ENCODE data around the gene PKLR. TPM values are rescaled to one million over a fixed set of nuclear protein-coding genes. Genes with fewer than 3 reads are reported as not detected.

PKLR gene
- polyA plus RNA-seq, 1 donor from 2014 or later = not detected

GRCh38 chr1:155266553-155266952 lies 34.7 kb downstream of the PKLR start:
- Histone ChIP-seq H3K9me2 (ENCODE audit: insufficient read depth, low read length) (no peaks in the 10 kb centered on the region), H3K79me2 (replicated peaks; ENCODE audit: insufficient read depth, low read length) (peaks cover 10% of the 10 kb centered on the region), H3K36me3 (ENCODE audit: insufficient read depth, low read length) (no peaks in the 10 kb centered on the region), H3K4me3 (ENCODE audit: low read length) (no peak overlapping the region), H3K27me3 (ENCODE audit: insufficient read depth, low read depth, low read length) (no peaks in the 10 kb centered on the region), H3K4me2 (ENCODE audit: low read length) (no peak overlapping the region), H3K9me3 (ENCODE audit: low read length) (no peaks in the 10 kb centered on the region), H3K27ac (ENCODE audit: low read length) (no peak overlapping the region), H4K20me1 (ENCODE audit: insufficient read depth) (peaks cover under 1% of the 10 kb centered on the region), H3F3A (ENCODE audit: insufficient read depth, low read length, poor library complexity, severe bottlenecking) (peaks cover 4% of the 10 kb centered on the region), H2AFZ (ENCODE audit: low read depth, low read length) (no peak overlapping the region), H3K9ac (ENCODE audit: low read length) (no peak overlapping the region)
- TF ChIP-seq POLR2AphosphoS5 (IDR thresholded peaks at IDR 0.05) (no peak), TAF1 (IDR thresholded peaks at IDR 0.05; ENCODE audit: low read depth) (no peak), RAD21 (conservative IDR thresholded peaks at IDR 0.05) (no peak), MXI1 (conservative IDR thresholded peaks at IDR 0.05; ENCODE audit: poor library complexity, severe bottlenecking) (no peak), EZH2 (IDR thresholded peaks at IDR 0.05; ENCODE audit: borderline replicate concordance, insufficient read depth, low read length, poor library complexity, severe bottlenecking) (no peak), SMC3 (conservative IDR thresholded peaks at IDR 0.05; ENCODE audit: poor library complexity) (no peak), EP300 (conservative IDR thresholded peaks at IDR 0.05; ENCODE audit: poor library complexity, severe bottlenecking) (no peak)
- TF ChIP-seq, protein P1, sequence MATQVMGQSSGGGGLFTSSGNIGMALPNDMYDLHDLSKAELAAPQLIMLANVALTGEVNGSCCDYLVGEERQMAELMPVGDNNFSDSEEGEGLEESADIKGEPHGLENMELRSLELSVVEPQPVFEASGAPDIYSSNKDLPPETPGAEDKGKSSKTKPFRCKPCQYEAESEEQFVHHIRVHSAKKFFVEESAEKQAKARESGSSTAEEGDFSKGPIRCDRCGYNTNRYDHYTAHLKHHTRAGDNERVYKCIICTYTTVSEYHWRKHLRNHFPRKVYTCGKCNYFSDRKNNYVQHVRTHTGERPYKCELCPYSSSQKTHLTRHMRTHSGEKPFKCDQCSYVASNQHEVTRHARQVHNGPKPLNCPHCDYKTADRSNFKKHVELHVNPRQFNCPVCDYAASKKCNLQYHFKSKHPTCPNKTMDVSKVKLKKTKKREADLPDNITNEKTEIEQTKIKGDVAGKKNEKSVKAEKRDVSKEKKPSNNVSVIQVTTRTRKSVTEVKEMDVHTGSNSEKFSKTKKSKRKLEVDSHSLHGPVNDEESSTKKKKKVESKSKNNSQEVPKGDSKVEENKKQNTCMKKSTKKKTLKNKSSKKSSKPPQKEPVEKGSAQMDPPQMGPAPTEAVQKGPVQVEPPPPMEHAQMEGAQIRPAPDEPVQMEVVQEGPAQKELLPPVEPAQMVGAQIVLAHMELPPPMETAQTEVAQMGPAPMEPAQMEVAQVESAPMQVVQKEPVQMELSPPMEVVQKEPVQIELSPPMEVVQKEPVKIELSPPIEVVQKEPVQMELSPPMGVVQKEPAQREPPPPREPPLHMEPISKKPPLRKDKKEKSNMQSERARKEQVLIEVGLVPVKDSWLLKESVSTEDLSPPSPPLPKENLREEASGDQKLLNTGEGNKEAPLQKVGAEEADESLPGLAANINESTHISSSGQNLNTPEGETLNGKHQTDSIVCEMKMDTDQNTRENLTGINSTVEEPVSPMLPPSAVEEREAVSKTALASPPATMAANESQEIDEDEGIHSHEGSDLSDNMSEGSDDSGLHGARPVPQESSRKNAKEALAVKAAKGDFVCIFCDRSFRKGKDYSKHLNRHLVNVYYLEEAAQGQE (IDR thresholded peaks at IDR 0.05; ENCODE audit: borderline replicate concordance) = no peak

- H3K27ac ChIP-seq (ENCODE audit: low read length) = no peak overlapping the region
Observed at GRCh38 chr1:155263067-155263466, 38.2 kb downstream of the PKLR start.

More at GRCh38 chr1:155263067-155263466, 38.2 kb downstream of the PKLR start:
- Histone ChIP-seq H3K36me3 (ENCODE audit: insufficient read depth, low read length) (no peaks in the 10 kb centered on the region), H3K9me2 (ENCODE audit: insufficient read depth, low read length) (no peaks in the 10 kb centered on the region), H3K9ac (ENCODE audit: low read length) (no peak overlapping the region), H4K20me1 (ENCODE audit: insufficient read depth) (no peaks in the 10 kb centered on the region), H3K4me3 (ENCODE audit: low read length) (no peak overlapping the region), H3K4me2 (ENCODE audit: low read length) (no peak overlapping the region), H3F3A (ENCODE audit: insufficient read depth, low read length, poor library complexity, severe bottlenecking) (peaks cover 4% of the 10 kb centered on the region), H3K27me3 (ENCODE audit: insufficient read depth, low read depth, low read length) (no peaks in the 10 kb centered on the region), H2AFZ (ENCODE audit: low read depth, low read length) (no peak overlapping the region), H3K9me3 (ENCODE audit: low read length) (no peaks in the 10 kb centered on the region), H3K79me2 (replicated peaks; ENCODE audit: insufficient read depth, low read length) (peaks cover 16% of the 10 kb centered on the region)
- no peak for TF ChIP-seq POLR2AphosphoS5 (IDR thresholded peaks at IDR 0.05)
- TF ChIP-seq SMC3 (conservative IDR thresholded peaks at IDR 0.05; ENCODE audit: poor library complexity) = no peak
- no peak for TF ChIP-seq RAD21 (conservative IDR thresholded peaks at IDR 0.05)
- no peak for TF ChIP-seq CTCF (IDR thresholded peaks at IDR 0.05; ENCODE audit: poor library complexity, severe bottlenecking)
- TF ChIP-seq, protein P1 (IDR thresholded peaks at IDR 0.05; ENCODE audit: borderline replicate concordance) = no peak
- no peak for TF ChIP-seq MXI1 (conservative IDR thresholded peaks at IDR 0.05; ENCODE audit: poor library complexity, severe bottlenecking)
- TF ChIP-seq EP300 (conservative IDR thresholded peaks at IDR 0.05; ENCODE audit: poor library complexity, severe bottlenecking) = no peak
- TF ChIP-seq EZH2 (IDR thresholded peaks at IDR 0.05; ENCODE audit: borderline replicate concordance, insufficient read depth, low read length, poor library complexity, severe bottlenecking) = no peak
- no peak for TF ChIP-seq TAF1 (IDR thresholded peaks at IDR 0.05; ENCODE audit: low read depth)

All from neural cell (in vitro differentiated cells).